WTC11 (cell line): ENCODE results near the gene SERPINE1. TPM values are rescaled to one million over a fixed set of nuclear protein-coding genes. Genes with fewer than 3 reads are reported as not detected.

Experiments
- ATAC-seq: fragments of 200-7000 bp; cut with Tn5 transposase; 2 replicates; pipeline ENCODE4 v1.10.0; 2021; ENCODE audit warnings: mild to moderate bottlenecking, moderate library complexity
- CTCF ChIA-PET: fragments of 300-600 bp; sonication (Branson Sonifier 250); formaldehyde crosslinking; loops from one replicate; lab custom pipeline; 2021; ENCODE audit warnings: antibody characterized with exemption; lab: Charles Lee
- POLR2A ChIA-PET: fragments of 350-600 bp; sonication (Branson Sonifier 250); formaldehyde crosslinking; loops from one replicate; lab custom pipeline; 2021; ENCODE audit warnings: antibody characterized with exemption; lab: Charles Lee
- DNase-seq: peaks from one replicate; pipeline ENCODE4 v3.0.0; 2021; ENCODE audit warnings: low spot score
- H3K27ac Mint-ChIP-seq: 2 replicates; pipeline ENCODE4 v1.8.0; 2021; ENCODE audit warnings: mixed read lengths
- H3K27me3 Mint-ChIP-seq: 2 replicates; pipeline ENCODE4 v1.8.0; 2021; ENCODE audit warnings: low read depth, mild to moderate bottlenecking, moderate library complexity, mixed read lengths
- H3K36me3 Mint-ChIP-seq: 2 replicates; pipeline ENCODE4 v1.8.0; 2021; ENCODE audit warnings: mixed read lengths
- H3K4me1 Mint-ChIP-seq: 2 replicates; pipeline ENCODE4 v1.8.0; 2022; ENCODE audit warnings: mixed read lengths
- H3K4me3 Mint-ChIP-seq: 2 replicates; pipeline ENCODE4 v1.8.0; 2021; ENCODE audit warnings: mild to moderate bottlenecking, moderate library complexity, mixed read lengths
- H3K9me3 Mint-ChIP-seq: 2 replicates; pipeline ENCODE4 v1.8.0; 2021; ENCODE audit warnings: mixed read lengths
- CREB1 ChIP-seq: sonication (generic); formaldehyde crosslinking; IDR thresholded peaks from 2 replicates; pipeline ENCODE4 v1.8.0; 2023; ENCODE audit warnings: mild to moderate bottlenecking, missing genetic modification reagents
- GRHL2 ChIP-seq: fragments of 250-450 bp; sonication (Bioruptor Pico); IDR thresholded peaks from 2 replicates; pipeline ENCODE4 v1.8.0; 2022; ENCODE audit warnings: mild to moderate bottlenecking, moderate library complexity; ENCODE audit not compliant: insufficient replicate concordance, severe bottlenecking
- GTF2I ChIP-seq: fragments of 250-450 bp; sonication (Bioruptor Pico); conservative IDR thresholded peaks from 2 replicates; pipeline ENCODE4 v1.4.0; 2021; ENCODE audit warnings: mild to moderate bottlenecking
- JAZF1 ChIP-seq: fragments of 250-450 bp; sonication (Bioruptor Pico); IDR thresholded peaks from 2 replicates; pipeline ENCODE4 v1.9.0; 2021; ENCODE audit warnings: moderate library complexity, mild to moderate bottlenecking, inconsistent platforms
- JUN ChIP-seq: sonication (generic); formaldehyde crosslinking; IDR thresholded peaks from 2 replicates; pipeline ENCODE4 v1.8.0; 2023; ENCODE audit warnings: mild to moderate bottlenecking, missing genetic modification reagents
- NFATC4 ChIP-seq: fragments of 250-450 bp; sonication (Bioruptor Pico); IDR thresholded peaks from 2 replicates; pipeline ENCODE4 v1.9.0; 2021; ENCODE audit warnings: mild to moderate bottlenecking
- NR3C1 ChIP-seq: sonication (generic); formaldehyde crosslinking; conservative IDR thresholded peaks from 2 replicates; pipeline ENCODE4 v1.8.1; 2023; ENCODE audit warnings: low read depth, mild to moderate bottlenecking, missing genetic modification reagents
- PRRX2 ChIP-seq: fragments of 250-450 bp; sonication (Bioruptor Pico); IDR thresholded peaks from 2 replicates; pipeline ENCODE4 v1.8.0; 2021; ENCODE audit warnings: mild to moderate bottlenecking
- SMAD3 ChIP-seq: sonication (generic); formaldehyde crosslinking; IDR thresholded peaks from 2 replicates; pipeline ENCODE4 v1.8.0; 2022; ENCODE audit warnings: missing genetic modification reagents, mild to moderate bottlenecking, borderline replicate concordance
- TCF7 ChIP-seq: sonication (generic); formaldehyde crosslinking; IDR thresholded peaks from 2 replicates; pipeline ENCODE4 v1.8.0; 2022; ENCODE audit warnings: mild to moderate bottlenecking, low read depth, missing genetic modification reagents, moderate library complexity
- TP53 ChIP-seq: sonication (generic); formaldehyde crosslinking; IDR thresholded peaks from 2 replicates; pipeline ENCODE4 v1.8.1; 2023; ENCODE audit warnings: mild to moderate bottlenecking, missing genetic modification reagents
- ZNF138 ChIP-seq: sonication (generic); formaldehyde crosslinking; conservative IDR thresholded peaks from 2 replicates; pipeline ENCODE4 v1.8.1; 2022; ENCODE audit warnings: mild to moderate bottlenecking, moderate library complexity, missing genetic modification reagents
- ZNF219 ChIP-seq: sonication (generic); formaldehyde crosslinking; IDR thresholded peaks from 2 replicates; pipeline ENCODE4 v1.8.0; 2023; ENCODE audit warnings: missing genetic modification reagents, mild to moderate bottlenecking, borderline replicate concordance
- ZNF232 ChIP-seq: sonication (generic); formaldehyde crosslinking; IDR thresholded peaks from 2 replicates; pipeline ENCODE4 v1.8.0; 2022; ENCODE audit warnings: mild to moderate bottlenecking, missing genetic modification reagents
- ZNF263 ChIP-seq: sonication (generic); formaldehyde crosslinking; IDR thresholded peaks from 2 replicates; pipeline ENCODE4 v1.8.1; 2022; ENCODE audit warnings: low read depth, mild to moderate bottlenecking, moderate library complexity, missing genetic modification reagents
- ZNF396 ChIP-seq: fragments of 250-450 bp; sonication (Bioruptor Pico); IDR thresholded peaks from 2 replicates; pipeline ENCODE4 v1.8.0; 2021; ENCODE audit warnings: mild to moderate bottlenecking, moderate library complexity, borderline replicate concordance
- total RNA-seq: library from RNA; stranded (reverse); gene quantifications from 3 replicates; pipeline ENCODE4 v1.2.3, GENCODE V29; 2021
- TF ChIP-seq, protein P1 (sequence below): sonication (generic); formaldehyde crosslinking; IDR thresholded peaks from 2 replicates; pipeline ENCODE4 v1.8.1; 2022; ENCODE audit warnings: mild to moderate bottlenecking, moderate library complexity, missing genetic modification reagents
- TF ChIP-seq, protein P2 (sequence below): fragments of 250-450 bp; sonication (Bioruptor Pico); IDR thresholded peaks from 2 replicates; pipeline ENCODE4 v1.9.0; 2021; ENCODE audit warnings: mild to moderate bottlenecking
- TF ChIP-seq, protein P3 (sequence below): sonication (generic); formaldehyde crosslinking; IDR thresholded peaks from 2 replicates; pipeline ENCODE4 v1.8.1; 2022; ENCODE audit warnings: mild to moderate bottlenecking, missing genetic modification reagents, moderate library complexity, borderline replicate concordance
- TF ChIP-seq, protein P4 (sequence below): sonication (generic); formaldehyde crosslinking; conservative IDR thresholded peaks from 2 replicates; pipeline ENCODE4 v1.8.1; 2022; ENCODE audit warnings: mild to moderate bottlenecking, missing genetic modification reagents
- TF ChIP-seq, protein P5 (sequence below): fragments of 200-600 bp; IDR thresholded peaks from 2 replicates; pipeline ENCODE4 v1.8.0; 2022; ENCODE audit warnings: antibody characterized with exemption
- TF ChIP-seq, protein P6 (sequence below): sonication (generic); formaldehyde crosslinking; IDR thresholded peaks from 2 replicates; pipeline ENCODE4 v1.8.0; 2023; ENCODE audit warnings: missing genetic modification reagents
- TF ChIP-seq, protein P7 (sequence below): fragments of 250-450 bp; sonication (Bioruptor Pico); IDR thresholded peaks from 2 replicates; pipeline ENCODE4 v1.9.0; 2021; ENCODE audit warnings: moderate library complexity, mild to moderate bottlenecking, inconsistent platforms, borderline replicate concordance

The SERPINE1 gene
- total RNA-seq, 1 experiment from 2014 or later: 2.6 TPM

DNA sequence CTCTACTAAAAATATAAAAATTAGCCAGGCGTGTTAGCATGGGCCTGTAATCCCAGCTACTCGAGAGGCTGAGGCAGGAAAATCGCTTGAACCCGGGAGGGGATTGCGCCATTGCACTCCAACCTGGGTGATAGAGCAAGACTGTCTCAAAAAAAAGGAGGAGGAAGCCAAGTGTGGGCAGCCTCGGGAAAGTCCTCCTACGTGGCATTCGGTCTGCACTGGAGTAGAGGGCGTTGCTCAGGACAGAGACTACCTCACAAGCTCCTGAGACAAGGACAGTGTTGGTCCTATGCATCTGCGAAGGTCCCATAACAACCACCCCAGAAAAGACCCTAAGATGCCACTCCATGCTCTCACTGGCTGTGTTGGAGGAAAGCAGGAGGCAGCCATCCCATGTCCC is 10.0 kb upstream of the SERPINE1 start:
- H3K27ac Mint-ChIP-seq: no peak overlapping the region
- DNase-seq (no peak), ATAC-seq (no peak)
- peaks cover 12% of the 10 kb centered on the region for H3K4me1 Mint-ChIP-seq
- no peaks in the 10 kb centered on the region for H3K36me3 Mint-ChIP-seq
- no peak overlapping the region for H3K4me3 Mint-ChIP-seq
- ChIA-PET CTCF (interaction anchor here (1.2 to 2.0 kb wide), 3 partner anchors 22 to 40 kb away, joined by 3 to 8 read pairs (median 5); no protein-coding TSS in a partner anchor), POLR2A (no interaction called here)
- H3K27me3 Mint-ChIP-seq: no peaks in the 10 kb centered on the region; the same call in 1 of the 2 replicates
- no peaks in the 10 kb centered on the region for H3K9me3 Mint-ChIP-seq
- TF ChIP-seq NR3C1 (CRISPR knock-in tag): no peak
- TF ChIP-seq GTF2I (CRISPR knock-in tag): no peak
- TF ChIP-seq, protein P1, sequence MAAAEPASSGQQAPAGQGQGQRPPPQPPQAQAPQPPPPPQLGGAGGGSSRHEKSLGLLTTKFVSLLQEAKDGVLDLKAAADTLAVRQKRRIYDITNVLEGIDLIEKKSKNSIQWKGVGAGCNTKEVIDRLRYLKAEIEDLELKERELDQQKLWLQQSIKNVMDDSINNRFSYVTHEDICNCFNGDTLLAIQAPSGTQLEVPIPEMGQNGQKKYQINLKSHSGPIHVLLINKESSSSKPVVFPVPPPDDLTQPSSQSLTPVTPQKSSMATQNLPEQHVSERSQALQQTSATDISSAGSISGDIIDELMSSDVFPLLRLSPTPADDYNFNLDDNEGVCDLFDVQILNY: no peak
- TF ChIP-seq, protein P2, sequence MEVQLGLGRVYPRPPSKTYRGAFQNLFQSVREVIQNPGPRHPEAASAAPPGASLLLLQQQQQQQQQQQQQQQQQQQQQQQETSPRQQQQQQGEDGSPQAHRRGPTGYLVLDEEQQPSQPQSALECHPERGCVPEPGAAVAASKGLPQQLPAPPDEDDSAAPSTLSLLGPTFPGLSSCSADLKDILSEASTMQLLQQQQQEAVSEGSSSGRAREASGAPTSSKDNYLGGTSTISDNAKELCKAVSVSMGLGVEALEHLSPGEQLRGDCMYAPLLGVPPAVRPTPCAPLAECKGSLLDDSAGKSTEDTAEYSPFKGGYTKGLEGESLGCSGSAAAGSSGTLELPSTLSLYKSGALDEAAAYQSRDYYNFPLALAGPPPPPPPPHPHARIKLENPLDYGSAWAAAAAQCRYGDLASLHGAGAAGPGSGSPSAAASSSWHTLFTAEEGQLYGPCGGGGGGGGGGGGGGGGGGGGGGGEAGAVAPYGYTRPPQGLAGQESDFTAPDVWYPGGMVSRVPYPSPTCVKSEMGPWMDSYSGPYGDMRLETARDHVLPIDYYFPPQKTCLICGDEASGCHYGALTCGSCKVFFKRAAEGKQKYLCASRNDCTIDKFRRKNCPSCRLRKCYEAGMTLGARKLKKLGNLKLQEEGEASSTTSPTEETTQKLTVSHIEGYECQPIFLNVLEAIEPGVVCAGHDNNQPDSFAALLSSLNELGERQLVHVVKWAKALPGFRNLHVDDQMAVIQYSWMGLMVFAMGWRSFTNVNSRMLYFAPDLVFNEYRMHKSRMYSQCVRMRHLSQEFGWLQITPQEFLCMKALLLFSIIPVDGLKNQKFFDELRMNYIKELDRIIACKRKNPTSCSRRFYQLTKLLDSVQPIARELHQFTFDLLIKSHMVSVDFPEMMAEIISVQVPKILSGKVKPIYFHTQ (CRISPR knock-in tag): no peak
- TF ChIP-seq NFATC4 (CRISPR knock-in tag): no peak
- TF ChIP-seq ZNF396 (CRISPR knock-in tag): no peak
- no peak for TF ChIP-seq TP53 (CRISPR knock-in tag)
- TF ChIP-seq, protein P3, sequence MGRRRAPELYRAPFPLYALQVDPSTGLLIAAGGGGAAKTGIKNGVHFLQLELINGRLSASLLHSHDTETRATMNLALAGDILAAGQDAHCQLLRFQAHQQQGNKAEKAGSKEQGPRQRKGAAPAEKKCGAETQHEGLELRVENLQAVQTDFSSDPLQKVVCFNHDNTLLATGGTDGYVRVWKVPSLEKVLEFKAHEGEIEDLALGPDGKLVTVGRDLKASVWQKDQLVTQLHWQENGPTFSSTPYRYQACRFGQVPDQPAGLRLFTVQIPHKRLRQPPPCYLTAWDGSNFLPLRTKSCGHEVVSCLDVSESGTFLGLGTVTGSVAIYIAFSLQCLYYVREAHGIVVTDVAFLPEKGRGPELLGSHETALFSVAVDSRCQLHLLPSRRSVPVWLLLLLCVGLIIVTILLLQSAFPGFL: no peak
- TF ChIP-seq, protein P4, sequence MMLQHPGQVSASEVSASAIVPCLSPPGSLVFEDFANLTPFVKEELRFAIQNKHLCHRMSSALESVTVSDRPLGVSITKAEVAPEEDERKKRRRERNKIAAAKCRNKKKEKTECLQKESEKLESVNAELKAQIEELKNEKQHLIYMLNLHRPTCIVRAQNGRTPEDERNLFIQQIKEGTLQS (CRISPR knock-in tag): no peak
- TF ChIP-seq, protein P5, sequence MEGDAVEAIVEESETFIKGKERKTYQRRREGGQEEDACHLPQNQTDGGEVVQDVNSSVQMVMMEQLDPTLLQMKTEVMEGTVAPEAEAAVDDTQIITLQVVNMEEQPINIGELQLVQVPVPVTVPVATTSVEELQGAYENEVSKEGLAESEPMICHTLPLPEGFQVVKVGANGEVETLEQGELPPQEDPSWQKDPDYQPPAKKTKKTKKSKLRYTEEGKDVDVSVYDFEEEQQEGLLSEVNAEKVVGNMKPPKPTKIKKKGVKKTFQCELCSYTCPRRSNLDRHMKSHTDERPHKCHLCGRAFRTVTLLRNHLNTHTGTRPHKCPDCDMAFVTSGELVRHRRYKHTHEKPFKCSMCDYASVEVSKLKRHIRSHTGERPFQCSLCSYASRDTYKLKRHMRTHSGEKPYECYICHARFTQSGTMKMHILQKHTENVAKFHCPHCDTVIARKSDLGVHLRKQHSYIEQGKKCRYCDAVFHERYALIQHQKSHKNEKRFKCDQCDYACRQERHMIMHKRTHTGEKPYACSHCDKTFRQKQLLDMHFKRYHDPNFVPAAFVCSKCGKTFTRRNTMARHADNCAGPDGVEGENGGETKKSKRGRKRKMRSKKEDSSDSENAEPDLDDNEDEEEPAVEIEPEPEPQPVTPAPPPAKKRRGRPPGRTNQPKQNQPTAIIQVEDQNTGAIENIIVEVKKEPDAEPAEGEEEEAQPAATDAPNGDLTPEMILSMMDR: no peak
- TF ChIP-seq ZNF232: no peak
- no peak for TF ChIP-seq TCF7 (CRISPR knock-in tag)
- TF ChIP-seq SMAD3 (CRISPR knock-in tag): no peak
- TF ChIP-seq ZNF219 (CRISPR knock-in tag): no peak

DNA sequence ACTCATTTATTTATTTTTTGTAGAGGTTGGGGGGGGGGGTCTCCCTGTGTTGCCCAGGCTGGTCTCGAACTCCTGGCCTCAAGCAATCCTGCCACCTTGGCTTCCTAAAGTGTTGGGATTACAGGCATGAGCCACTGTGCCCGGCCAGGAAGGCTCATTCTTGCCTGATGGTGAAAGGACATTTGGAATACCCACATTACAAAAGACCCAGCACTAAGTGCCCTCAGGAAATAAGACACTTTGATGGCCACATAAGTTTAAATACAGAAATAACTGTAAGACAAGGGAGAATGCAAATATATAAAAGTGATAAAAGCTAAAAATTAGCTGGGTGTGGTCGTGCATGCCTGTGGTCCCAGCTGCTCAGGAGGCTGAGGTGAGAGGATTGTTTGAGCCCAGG is 8.0 kb upstream of the SERPINE1 start:
- DNase-seq: no peak
- Mint-ChIP-seq H3K9me3 (no peaks in the 10 kb centered on the region), H3K4me3 (no peak overlapping the region), H3K27me3 (peaks cover 4% of the 10 kb centered on the region; the same call in 1 of the 2 replicates), H3K36me3 (no peaks in the 10 kb centered on the region), H3K4me1 (peaks cover 27% of the 10 kb centered on the region), H3K27ac (no peak overlapping the region; the same call in 1 of the 2 replicates)
- ATAC-seq: no peak
- CTCF ChIA-PET: interaction anchor here (1.0 to 2.2 kb wide), 3 partner anchors 25 to 74 kb away, joined by 5 to 6 read pairs (median 5); no protein-coding TSS in a partner anchor
- no peak for TF ChIP-seq JAZF1 (CRISPR knock-in tag)
- TF ChIP-seq GRHL2 (CRISPR knock-in tag): no peak
- TF ChIP-seq CREB1 (CRISPR knock-in tag): no peak
- TF ChIP-seq, protein P6, sequence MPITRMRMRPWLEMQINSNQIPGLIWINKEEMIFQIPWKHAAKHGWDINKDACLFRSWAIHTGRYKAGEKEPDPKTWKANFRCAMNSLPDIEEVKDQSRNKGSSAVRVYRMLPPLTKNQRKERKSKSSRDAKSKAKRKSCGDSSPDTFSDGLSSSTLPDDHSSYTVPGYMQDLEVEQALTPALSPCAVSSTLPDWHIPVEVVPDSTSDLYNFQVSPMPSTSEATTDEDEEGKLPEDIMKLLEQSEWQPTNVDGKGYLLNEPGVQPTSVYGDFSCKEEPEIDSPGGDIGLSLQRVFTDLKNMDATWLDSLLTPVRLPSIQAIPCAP (CRISPR knock-in tag): no peak
- no peak for TF ChIP-seq JUN (CRISPR knock-in tag)
- TF ChIP-seq PRRX2 (CRISPR knock-in tag): no peak
- no peak for TF ChIP-seq ZNF138 (CRISPR knock-in tag)
- TF ChIP-seq, protein P2 (CRISPR knock-in tag): no peak
- TF ChIP-seq, protein P7, sequence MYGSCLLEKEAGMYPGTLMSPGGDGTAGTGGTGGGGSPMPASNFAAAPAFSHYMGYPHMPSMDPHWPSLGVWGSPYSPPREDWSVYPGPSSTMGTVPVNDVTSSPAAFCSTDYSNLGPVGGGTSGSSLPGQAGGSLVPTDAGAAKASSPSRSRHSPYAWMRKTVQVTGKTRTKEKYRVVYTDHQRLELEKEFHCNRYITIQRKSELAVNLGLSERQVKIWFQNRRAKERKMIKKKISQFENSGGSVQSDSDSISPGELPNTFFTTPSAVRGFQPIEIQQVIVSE: no peak
- no peak for TF ChIP-seq ZNF263 (CRISPR knock-in tag)
- POLR2A ChIA-PET: interaction anchor here (0.6 kb wide), 1 partner anchor 25 kb away, joined by 3 read pairs; no protein-coding TSS in a partner anchor
